Naive thymus-derived CD4-positive, alpha-beta T cell (primary cell): Measurements from ENCODE around the gene DVL2. TPM values are rescaled to one million over a fixed set of nuclear protein-coding genes. Genes with fewer than 3 reads are reported as not detected.

Source experiments
- ATAC-seq: fragments of 150-1000 bp; cut with Tn5 transposase; 2 replicates; pipeline ENCODE4 v1.10.0; 2021; ENCODE audit warnings: mild to moderate bottlenecking, moderate library complexity
- CTCF ChIA-PET: fragments of 350-600 bp; sonication (Branson Sonifier 250); formaldehyde crosslinking; loops from one replicate; lab custom pipeline; 2021; ENCODE audit warnings: antibody characterized with exemption; lab: Charles Lee
- POLR2A ChIA-PET: fragments of 350-600 bp; sonication (Branson Sonifier 250); formaldehyde crosslinking; loops from one replicate; lab custom pipeline; 2021; ENCODE audit warnings: antibody characterized with exemption, inconsistent platforms; lab: Charles Lee
- DNase-seq, 9 donors: peaks; one replicate each; pipeline versions ENCODE4 v3.0.0 to v3.0.0-alpha.2; 2020 to 2022; ENCODE audit warnings: mixed read lengths in 1 of 9
- H3K27ac ChIP-seq: one replicate; pipeline ENCODE4 v1.7.0; 2013; ENCODE audit warnings: mild to moderate bottlenecking, low read depth, low read length, moderate library complexity
- H3K27me3 ChIP-seq, 2 donors: one replicate each; pipeline ENCODE4 v1.7.0; 2013; ENCODE audit warnings: low read length in 2 of 2, mild to moderate bottlenecking in 2 of 2, moderate library complexity in 2 of 2; ENCODE audit not compliant: control insufficient read depth in 2 of 2, insufficient read depth in 2 of 2
- H3K36me3 ChIP-seq, 3 experiments: 1 replicate in 2 of 3; 2 replicates in 1 of 3; pipeline ENCODE4 v1.7.0; 2013; ENCODE audit warnings: low read length in 3 of 3, mild to moderate bottlenecking in 3 of 3, moderate library complexity in 1 of 3; ENCODE audit not compliant: insufficient read depth in 3 of 3, control insufficient read depth in 2 of 3
- H3K4me1 ChIP-seq, 2 donors: one replicate each; pipeline ENCODE4 v1.7.0; 2013; ENCODE audit warnings: low read length in 2 of 2, mild to moderate bottlenecking in 2 of 2, moderate library complexity in 1 of 2; ENCODE audit not compliant: control insufficient read depth in 2 of 2, insufficient read depth in 2 of 2
- H3K4me3 ChIP-seq: 2 replicates; pipeline ENCODE4 v1.7.0; 2013; ENCODE audit warnings: mild to moderate bottlenecking, low read length
- H3K9me3 ChIP-seq, 3 experiments: 1 replicate in 2 of 3; 2 replicates in 1 of 3; pipeline ENCODE4 v1.7.0; 2013; ENCODE audit warnings: low read length in 3 of 3; ENCODE audit not compliant: control insufficient read depth in 2 of 3
- H3K27ac Mint-ChIP-seq, 9 donors: one replicate each; pipeline ENCODE4 v1.8.0; 2020 to 2022; ENCODE audit warnings: mixed read lengths in 9 of 9, mild to moderate bottlenecking in 8 of 9, moderate library complexity in 5 of 9, inconsistent platforms in 2 of 9
- H3K27me3 Mint-ChIP-seq, 5 donors: one replicate each; pipeline ENCODE4 v1.8.0; 2021 to 2022; ENCODE audit warnings: mixed read lengths in 5 of 5, mild to moderate bottlenecking in 1 of 5
- H3K36me3 Mint-ChIP-seq, 5 donors: one replicate each; pipeline ENCODE4 v1.8.0; 2020 to 2022; ENCODE audit warnings: mixed read lengths in 5 of 5, mild to moderate bottlenecking in 3 of 5, inconsistent platforms in 1 of 5
- H3K4me1 Mint-ChIP-seq, 7 donors: one replicate each; pipeline ENCODE4 v1.8.0; 2020 to 2022; ENCODE audit warnings: mixed read lengths in 7 of 7, mild to moderate bottlenecking in 3 of 7, inconsistent platforms in 1 of 7
- H3K4me3 Mint-ChIP-seq, 10 donors: one replicate each; pipeline ENCODE4 v1.8.0; 2020 to 2022; ENCODE audit warnings: mild to moderate bottlenecking in 10 of 10, mixed read lengths in 10 of 10, moderate library complexity in 6 of 10, inconsistent platforms in 2 of 10
- H3K9me3 Mint-ChIP-seq, 11 donors: one replicate each; pipeline ENCODE4 v1.8.0; 2020 to 2022; ENCODE audit warnings: mixed read lengths in 11 of 11, mild to moderate bottlenecking in 4 of 11, inconsistent platforms in 1 of 11, moderate library complexity in 1 of 11
- intact Hi-C, 2 donors: fragments of 100-400 bp; cut with micrococcal nuclease; formaldehyde crosslinking; loops; one replicate each; pipeline ENCODE4 v1.15.1; 2023
- polyA plus RNA-seq, 2 donors: library from polyadenylated mRNA; unstranded; fragments of 300-500 nt; fragmentation: Illumina TruSeq; gene quantifications; one replicate each; pipeline ENCODE4 v1.2.3, GENCODE V29; 2021
- total RNA-seq, 6 experiments: library from RNA in 5 of 6; stranded (reverse) in 5 of 6; gene quantifications; 1 replicate in 5 of 6; 2 replicates in 1 of 6; pipeline ENCODE4 v1.2.3 and lab custom pipeline; 2021 to 2026

DVL2 gene
- total RNA-seq (10 to 100 TPM; 51.2 to 91.5 (median 52.3) TPM), polyA plus RNA-seq (10 to 100 TPM; 15.1 to 31.1 TPM), total RNA-seq (lab: John Stamatoyannopoulos, UW) (71.9 reads per million, percentile 78 among the genes with 10 or more reads in this experiment)

GRCh38 chr17:7234083-7234951, at the start of gene DVL2:
Gene DVL2 (minus strand): TSS chr17:7234517. CDS start chr17:7234262, 255 bp downstream.
- POLR2A ChIA-PET: interaction anchor here (0.8 to 14.4 kb wide), 13 partner anchors 8 to 339 kb away, joined by 3 to 265 read pairs (median 4); partner anchors contain the start of genes ACADVL, ACAP1, CTDNEP1 and DLG4
- Histone ChIP-seq H3K27ac (peak within 1 kb of the TSS; percentile 84), H3K36me3 (peaks cover 0 to 52% (median under 1%) of the 10 kb centered on the region in 3 experiments), H3K4me1 (peaks cover 15 to 20% of the 10 kb centered on the region in 2 donors), H3K4me3 (peak within 1 kb of the TSS; percentile 71), H3K9me3 (no peaks in the 10 kb centered on the region), H3K27me3 (no peaks in the 10 kb centered on the region)
- Mint-ChIP-seq H3K9me3 (peaks cover 0 to 6% (median 0%) of the 10 kb centered on the region in 11 donors), H3K27me3 (peaks cover 0 to 2% (median 0%) of the 10 kb centered on the region in 5 donors), H3K36me3 (peaks cover 0 to 25% (median 9%) of the 10 kb centered on the region in 5 donors), H3K4me1 (peaks cover 41 to 61% (median 52%) of the 10 kb centered on the region in 7 donors), H3K27ac (peak within 1 kb of the TSS; percentile 72 to 96 (median 93)), H3K4me3 (peak within 1 kb of the TSS; percentile 87 to 98 (median 96))
- peak; percentile 76 for ATAC-seq
- peak; percentile 89 to 97 (median 93) for DNase-seq
- intact Hi-C loops: loop anchor here (1.0 to 10.0 kb wide), 6 partner anchors 13 to 1817 kb away; partner anchors contain the start of genes ACADVL (in 1 of the 2), DLG4 (in 1 of the 2), NUP88 (in 1 of the 2) and PER1 (in 1 of the 2)
- CTCF ChIA-PET: interaction anchor here (0.9 to 1.4 kb wide), 4 partner anchors 11 to 62 kb away, joined by 3 to 6 read pairs (median 4); partner anchors contain the start of genes ACADVL and DLG4

GRCh38 chr17:7283471-7284216, 49.3 kb upstream of the DVL2 start:
- peaks cover 11 to 23% of the 10 kb centered on the region in 2 donors for H3K4me1 ChIP-seq
- DNase-seq: no peak
- ATAC-seq: no peak
- peak overlapping the region in 1 of 9 donors; percentile 55 for H3K27ac Mint-ChIP-seq
- no peak overlapping the region for H3K27ac ChIP-seq
- H3K9me3 Mint-ChIP-seq: peaks cover 0 to 1% (median 0%) of the 10 kb centered on the region in 11 donors
- no peaks in the 10 kb centered on the region for H3K36me3 Mint-ChIP-seq
- H3K4me3 Mint-ChIP-seq: peak overlapping the region in 2 of 10 donors; percentile 8 to 19
- ChIA-PET CTCF (interaction anchor here (0.7 to 1.7 kb wide), 3 partner anchors 13 to 39 kb away, joined by 3 to 6 read pairs (median 3); no protein-coding TSS in a partner anchor), POLR2A (interaction anchor here (1.2 to 2.3 kb wide), 3 partner anchors 8 to 57 kb away, joined by 3 to 12 read pairs (median 4); no protein-coding TSS in a partner anchor)
- H3K27me3 Mint-ChIP-seq: peaks cover 13 to 56% (median 22%) of the 10 kb centered on the region in 5 donors
- peaks cover 14 to 31% (median 21%) of the 10 kb centered on the region in 7 donors for H3K4me1 Mint-ChIP-seq
- H3K9me3 ChIP-seq: no peaks in the 10 kb centered on the region
- H3K36me3 ChIP-seq: no peaks in the 10 kb centered on the region
- no peak overlapping the region for H3K4me3 ChIP-seq
- intact Hi-C loops: loop anchor here in 1 of 2 donors (5.0 kb wide), 1 partner anchor 69 kb away; the partner anchor contains the start of gene KCTD11
- H3K27me3 ChIP-seq: no peaks in the 10 kb centered on the region

DNA sequence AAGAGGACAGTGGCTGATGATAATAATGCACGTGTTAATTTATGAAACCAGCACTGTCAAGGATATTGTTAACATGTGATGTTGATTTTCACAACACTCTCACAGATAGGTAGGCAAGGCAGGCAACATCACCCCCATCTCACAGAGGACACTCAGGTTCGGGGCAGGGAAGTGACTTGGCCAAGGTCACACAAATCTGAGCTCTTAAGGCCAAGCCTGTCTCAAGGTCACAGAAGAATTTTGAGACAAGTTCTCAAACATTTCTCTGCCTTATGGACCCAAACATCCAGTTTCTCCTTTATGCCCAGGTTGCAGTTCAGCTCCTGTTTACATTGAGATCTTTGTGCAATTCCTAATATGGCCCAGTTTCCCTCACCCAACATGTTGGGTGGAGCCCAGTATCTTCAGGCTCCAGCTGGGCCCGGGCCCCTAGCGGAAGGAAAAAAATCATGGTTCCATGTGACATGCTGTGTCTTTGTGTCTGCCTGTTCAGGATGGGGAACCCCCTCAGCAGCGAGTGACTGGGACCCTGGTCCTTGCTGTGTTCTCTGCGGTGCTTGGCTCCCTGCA, 48.5 kb upstream of the DVL2 start:
- Mint-ChIP-seq H3K9me3 (peaks cover 0 to 1% (median 0%) of the 10 kb centered on the region in 11 donors), H3K4me3 (peak overlapping the region in 8 of 10 donors; percentile 10 to 85 (median 52)), H3K36me3 (no peaks in the 10 kb centered on the region), H3K27ac (peak overlapping the region in 1 of 9 donors; percentile 62), H3K27me3 (peaks cover 6 to 50% (median 21%) of the 10 kb centered on the region in 5 donors), H3K4me1 (peaks cover 14 to 31% (median 21%) of the 10 kb centered on the region in 7 donors)
- ATAC-seq (no peak), DNase-seq (no peak)
- no peaks in the 10 kb centered on the region for H3K9me3 ChIP-seq
- no peak overlapping the region for H3K27ac ChIP-seq
- no peak overlapping the region for H3K4me3 ChIP-seq
- intact Hi-C loops: loop anchor here in 1 of 2 donors (5.0 kb wide), 1 partner anchor 69 kb away; the partner anchor contains the start of gene KCTD11
- no peaks in the 10 kb centered on the region for H3K27me3 ChIP-seq
- H3K4me1 ChIP-seq: peaks cover 11 to 23% of the 10 kb centered on the region in 2 donors
- POLR2A ChIA-PET: interaction anchor here (0.7 to 2.3 kb wide), 5 partner anchors 9 to 62 kb away, joined by 3 to 13 read pairs (median 4); no protein-coding TSS in a partner anchor
- H3K36me3 ChIP-seq: no peaks in the 10 kb centered on the region
- CTCF ChIA-PET: interaction anchor here (0.6 to 4.6 kb wide), 5 partner anchors 14 to 279 kb away, joined by 3 to 18 read pairs (median 3); partner anchors contain the start of genes ACAP1 and SENP3

DNA sequence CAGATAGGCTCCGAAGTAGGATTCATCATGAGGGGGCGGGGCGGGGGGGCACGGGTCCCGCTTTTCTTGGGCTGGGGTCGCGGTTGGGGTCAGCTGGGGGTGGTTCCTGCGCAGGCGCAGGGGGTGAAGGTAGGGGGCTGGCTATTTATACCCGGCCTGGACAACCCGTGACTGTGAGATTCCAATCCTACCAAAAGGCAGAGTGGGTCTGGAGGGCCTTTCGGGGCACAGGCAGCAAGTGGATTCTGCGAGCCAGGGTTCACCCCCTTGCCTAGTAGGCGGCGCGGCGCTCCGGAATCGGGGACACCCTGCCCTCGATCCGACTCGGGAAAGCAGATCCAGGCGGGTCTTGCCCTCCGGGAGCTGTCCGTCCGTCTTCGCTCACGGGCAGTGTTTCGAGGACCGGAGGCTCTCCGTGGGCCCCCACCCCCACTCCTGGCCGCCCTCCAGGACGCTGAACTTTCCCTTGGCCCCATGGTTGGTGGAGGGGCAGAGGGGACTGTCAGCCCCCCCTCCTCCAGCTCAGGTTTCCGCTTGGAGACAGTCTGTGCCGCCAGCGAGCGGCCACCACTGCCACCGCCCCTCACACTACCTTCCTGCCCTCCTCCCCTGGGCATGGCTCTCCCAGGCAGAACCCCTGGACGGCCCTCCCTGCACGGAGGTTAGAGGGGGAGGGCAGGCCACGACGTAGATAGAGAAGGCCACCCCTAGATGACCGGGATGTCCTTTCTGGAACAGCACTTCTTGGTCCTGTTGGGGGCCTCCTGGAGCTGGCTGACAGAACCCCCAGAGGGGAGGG, 47.8 kb upstream of the DVL2 start:
- Histone ChIP-seq H3K4me3 (peak overlapping the region; percentile 66), H3K9me3 (no peaks in the 10 kb centered on the region), H3K27me3 (no peaks in the 10 kb centered on the region), H3K27ac (no peak overlapping the region), H3K36me3 (no peaks in the 10 kb centered on the region), H3K4me1 (peaks cover 11 to 23% of the 10 kb centered on the region in 2 donors)
- peak in 1 of 9 donors; percentile 8 for DNase-seq
- ATAC-seq: no peak
- Mint-ChIP-seq H3K27ac (peak overlapping the region in 1 of 9 donors; percentile 48), H3K4me3 (peak overlapping the region; percentile 77 to 87 (median 84)), H3K36me3 (no peaks in the 10 kb centered on the region), H3K4me1 (peaks cover 14 to 31% (median 21%) of the 10 kb centered on the region in 7 donors), H3K27me3 (peaks cover 6 to 44% (median 19%) of the 10 kb centered on the region in 5 donors), H3K9me3 (peaks cover 0 to 1% (median 0%) of the 10 kb centered on the region in 11 donors)
- CTCF ChIA-PET: interaction anchor here (0.6 to 4.6 kb wide), 8 partner anchors 14 to 405 kb away, joined by 3 to 33 read pairs (median 6); partner anchors contain the start of genes ACAP1 and SENP3
- intact Hi-C loops: loop anchor here (1.0 to 5.0 kb wide), 6 partner anchors 21 to 406 kb away; partner anchors contain the start of genes ACAP1 (in 1 of the 2), EIF5A (in 1 of the 2), KCTD11 (in 1 of the 2) and WRAP53 (in 1 of the 2)
- POLR2A ChIA-PET: interaction anchor here (0.7 to 2.3 kb wide), 7 partner anchors 10 to 62 kb away, joined by 3 to 13 read pairs (median 4); partner anchors contain the start of gene ACAP1
